OCI-LY7 (cell line): Measurements from ENCODE around the gene GNA12. TPM values are rescaled to one million over a fixed set of nuclear protein-coding genes. Genes with fewer than 3 reads are reported as not detected.

Source experiments
- BruUV-seq: library from RNA; stranded (reverse); fragments of 400-500 nt; replicated peaks from 2 replicates; lab custom pipeline; 2021; lab: Mats Ljungman, UMichigan
- CTCF ChIA-PET: fragments of 300-600 bp; sonication (Branson Sonifier 250); formaldehyde crosslinking; loops from one replicate; lab custom pipeline; 2022; ENCODE audit warnings: antibody characterized with exemption; ENCODE audit not compliant: unreplicated experiment; lab: Charles Lee
- POLR2A ChIA-PET: fragments of 300-600 bp; sonication (Branson Sonifier 250); formaldehyde crosslinking; loops from one replicate; lab custom pipeline; 2022; ENCODE audit warnings: antibody characterized with exemption; lab: Charles Lee
- DNase-seq: peaks from one replicate; pipeline ENCODE4 v3.0.0-alpha.2; 2015; ENCODE audit warnings: low spot score
- H2AFZ ChIP-seq: fragments of 200-600 bp; sonication (generic), shearing (Covaris generic); 2 replicates; pipeline ENCODE4 v1.6.1; 2014; ENCODE audit warnings: mild to moderate bottlenecking, antibody characterized with exemption, low read length, moderate library complexity
- H3K27ac ChIP-seq: fragments of 200-600 bp; sonication (generic); 2 replicates; pipeline ENCODE4 v1.5.1; 2014; ENCODE audit warnings: mixed run types, low read depth, mild to moderate bottlenecking, moderate library complexity, low read length, inconsistent platforms; ENCODE audit not compliant: poor library complexity, severe bottlenecking
- H3K36me3 ChIP-seq: fragments of 200-600 bp; sonication (generic); 2 replicates; pipeline ENCODE4 v1.6.1; 2014; ENCODE audit warnings: mild to moderate bottlenecking, antibody characterized with exemption, low read length, moderate library complexity, mixed read lengths; ENCODE audit not compliant: insufficient read depth
- H3K4me1 ChIP-seq: fragments of 200-600 bp; sonication (generic); 2 replicates; pipeline ENCODE4 v1.5.1; 2014; ENCODE audit warnings: mild to moderate bottlenecking, low read length; ENCODE audit not compliant: insufficient read depth, poor library complexity, severe bottlenecking
- H3K4me2 ChIP-seq: fragments of 200-600 bp; sonication (generic); 2 replicates; pipeline ENCODE4 v1.6.1; 2014; ENCODE audit warnings: mild to moderate bottlenecking, low read length
- H3K4me3 ChIP-seq: fragments of 200-600 bp; sonication (generic); 2 replicates; pipeline ENCODE4 v1.5.1; 2014; ENCODE audit warnings: mild to moderate bottlenecking, low read depth, low read length; ENCODE audit not compliant: poor library complexity, severe bottlenecking
- H3K79me2 ChIP-seq: fragments of 200-600 bp; sonication (generic); 2 replicates; pipeline ENCODE4 v1.6.1; 2016; ENCODE audit warnings: low read depth, mild to moderate bottlenecking, low read length, moderate library complexity, mixed read lengths; ENCODE audit not compliant: insufficient read depth
- H3K9me2 ChIP-seq: fragments of 200-600 bp; sonication (generic); 2 replicates; pipeline ENCODE4 v1.6.1; 2016; ENCODE audit warnings: mild to moderate bottlenecking, low read length, mixed read lengths; ENCODE audit not compliant: insufficient read depth
- H3K9me3 ChIP-seq: fragments of 200-600 bp; sonication (generic); 2 replicates; pipeline ENCODE4 v1.6.1; 2014; ENCODE audit warnings: mild to moderate bottlenecking, mixed run types, low read length, mixed read lengths
- H4K20me1 ChIP-seq: fragments of 200-600 bp; sonication (generic); 2 replicates; pipeline ENCODE4 v1.6.1; 2014; ENCODE audit warnings: mild to moderate bottlenecking, antibody characterized with exemption, low read length, moderate library complexity, mixed read lengths; ENCODE audit not compliant: insufficient read depth
- EZH2phosphoT487 ChIP-seq: fragments of 200-600 bp; sonication (generic); IDR thresholded peaks from 2 replicates; pipeline ENCODE4 v1.6.1; 2018; ENCODE audit warnings: low read depth, borderline replicate concordance, mild to moderate bottlenecking, mixed run types, antibody characterized with exemption, low read length, moderate library complexity, mixed read lengths
- intact Hi-C: fragments of 100-400 bp; cut with micrococcal nuclease; formaldehyde crosslinking; loops from one replicate; pipeline ENCODE4 v1.10.0; 2022; ENCODE audit not compliant: unreplicated experiment
- total RNA-seq, 2 experiments: library from RNA; depleted of rRNA in 1 of 2; stranded (reverse); fragments of >200 nt in 1 of 2; shearing (Covaris generic) in 1 of 2; gene quantifications; 2 replicates each; pipeline ENCODE4 v1.2.3, GENCODE V29; 2014 to 2022
- TF ChIP-seq, protein P1 (sequence below): fragments of 200-600 bp; sonication (generic); conservative IDR thresholded peaks from 2 replicates; pipeline ENCODE4 v1.5.1; 2014; ENCODE audit warnings: mild to moderate bottlenecking, antibody characterized with exemption, low read length, moderate library complexity, mixed read lengths

The GNA12 gene
- total RNA-seq, 2 experiments from 2014 or later = 10.3 to 35.9 TPM

GRCh38 chr7:2758673-2759616, 85.2 kb downstream of the GNA12 start:
- Histone ChIP-seq H3K4me1 (no peaks in the 10 kb centered on the region), H3K4me3 (no peak overlapping the region), H3K79me2 (no peaks in the 10 kb centered on the region), H2AFZ (no peak overlapping the region), H3K9me3 (no peaks in the 10 kb centered on the region), H3K36me3 (no peaks in the 10 kb centered on the region), H3K27ac (no peak overlapping the region), H3K4me2 (no peak overlapping the region), H3K9me2 (no peaks in the 10 kb centered on the region), H4K20me1 (no peaks in the 10 kb centered on the region)
- DNase-seq = no peak
- ChIA-PET CTCF (no interaction called here), POLR2A (interaction anchor here (1.0 kb wide), 1 partner anchor 9 kb away, joined by 3 read pairs; no protein-coding TSS in a partner anchor)
- no TSS peak for BruUV-seq
- intact Hi-C loops = no loop called here
- TF ChIP-seq, protein P1, sequence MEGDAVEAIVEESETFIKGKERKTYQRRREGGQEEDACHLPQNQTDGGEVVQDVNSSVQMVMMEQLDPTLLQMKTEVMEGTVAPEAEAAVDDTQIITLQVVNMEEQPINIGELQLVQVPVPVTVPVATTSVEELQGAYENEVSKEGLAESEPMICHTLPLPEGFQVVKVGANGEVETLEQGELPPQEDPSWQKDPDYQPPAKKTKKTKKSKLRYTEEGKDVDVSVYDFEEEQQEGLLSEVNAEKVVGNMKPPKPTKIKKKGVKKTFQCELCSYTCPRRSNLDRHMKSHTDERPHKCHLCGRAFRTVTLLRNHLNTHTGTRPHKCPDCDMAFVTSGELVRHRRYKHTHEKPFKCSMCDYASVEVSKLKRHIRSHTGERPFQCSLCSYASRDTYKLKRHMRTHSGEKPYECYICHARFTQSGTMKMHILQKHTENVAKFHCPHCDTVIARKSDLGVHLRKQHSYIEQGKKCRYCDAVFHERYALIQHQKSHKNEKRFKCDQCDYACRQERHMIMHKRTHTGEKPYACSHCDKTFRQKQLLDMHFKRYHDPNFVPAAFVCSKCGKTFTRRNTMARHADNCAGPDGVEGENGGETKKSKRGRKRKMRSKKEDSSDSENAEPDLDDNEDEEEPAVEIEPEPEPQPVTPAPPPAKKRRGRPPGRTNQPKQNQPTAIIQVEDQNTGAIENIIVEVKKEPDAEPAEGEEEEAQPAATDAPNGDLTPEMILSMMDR = no peak
- TF ChIP-seq EZH2phosphoT487 = no peak

DNA sequence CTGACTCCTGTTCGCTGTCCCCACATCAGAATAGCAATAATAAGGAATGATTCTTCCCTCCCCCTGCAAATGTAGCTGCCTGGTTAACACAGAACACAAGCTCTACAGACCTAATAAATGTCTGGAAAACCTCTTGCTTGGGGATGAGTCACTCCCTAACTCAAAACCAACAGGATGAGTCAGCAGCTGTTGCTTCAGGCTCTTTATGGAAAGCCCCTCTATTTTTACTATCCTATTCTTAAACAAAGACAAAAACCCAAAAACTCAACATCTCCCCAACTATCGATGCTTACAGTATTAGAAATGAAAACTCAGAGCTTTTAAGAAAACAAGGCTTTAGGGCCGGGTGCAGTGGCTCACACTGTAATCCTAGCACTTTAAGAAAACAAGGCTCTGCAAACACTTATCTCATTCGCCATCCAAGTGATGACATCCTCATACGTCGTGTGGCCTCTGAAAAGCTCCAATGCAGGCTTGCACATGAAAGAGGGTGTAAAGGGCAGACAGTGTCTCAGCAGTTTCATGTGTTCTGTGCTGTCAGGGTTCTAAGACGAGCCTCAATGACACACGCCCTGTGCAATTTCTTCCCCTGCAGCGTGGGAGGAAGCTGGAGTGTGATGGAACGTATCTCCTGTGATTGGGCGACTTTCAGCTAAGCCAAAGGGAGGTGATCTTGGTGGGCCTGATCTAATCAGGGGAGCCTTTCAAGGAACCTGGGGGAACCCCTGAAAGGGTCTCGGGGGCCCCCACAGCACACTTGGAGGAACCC, 86.0 kb downstream of the GNA12 start:
- H3K4me1 ChIP-seq = no peaks in the 10 kb centered on the region
- H3K4me3 ChIP-seq = no peak overlapping the region
- H3K9me3 ChIP-seq = no peaks in the 10 kb centered on the region
- no peak overlapping the region for H3K4me2 ChIP-seq
- no peak overlapping the region for H2AFZ ChIP-seq
- no peaks in the 10 kb centered on the region for H3K79me2 ChIP-seq
- no peaks in the 10 kb centered on the region for H4K20me1 ChIP-seq
- TF ChIP-seq EZH2phosphoT487 = no peak
- TF ChIP-seq, protein P1 = no peak
- BruUV-seq = no TSS peak
- H3K27ac ChIP-seq = no peak overlapping the region
- ChIA-PET POLR2A (interaction anchor here (1.0 kb wide), 2 partner anchors 9 to 12 kb away, joined by 3 read pairs; no protein-coding TSS in a partner anchor), CTCF (no interaction called here)
- intact Hi-C loops = no loop called here
- no peaks in the 10 kb centered on the region for H3K36me3 ChIP-seq
- DNase-seq = no peak
- H3K9me2 ChIP-seq = no peaks in the 10 kb centered on the region
